Fibroblast of mammary gland (primary cell): ENCODE results near the gene MYO3B.
"Not testable (repeated sequence)": the region's sequence is repeated elsewhere in the genome, so short reads cannot be mapped to it uniquely, and the experiment has no call there.

Source experiments
- DNase-seq: peaks from one replicate; pipeline ENCODE4 v3.0.0-alpha.2; 2010; ENCODE audit warnings: low read depth
- H3K4me3 ChIP-seq: 2 replicates; pipeline ENCODE4 v1.5.1; 2011; ENCODE audit warnings: low read depth, mild to moderate bottlenecking, low read length, moderate library complexity; ENCODE audit not compliant: control insufficient read depth
- TF ChIP-seq, protein P1 (sequence below): conservative IDR thresholded peaks from 2 replicates; pipeline ENCODE4 v1.5.1; 2011; ENCODE audit warnings: low read depth, low read length, inconsistent platforms; ENCODE audit not compliant: control insufficient read depth, insufficient read depth

The MYO3B gene

DNA sequence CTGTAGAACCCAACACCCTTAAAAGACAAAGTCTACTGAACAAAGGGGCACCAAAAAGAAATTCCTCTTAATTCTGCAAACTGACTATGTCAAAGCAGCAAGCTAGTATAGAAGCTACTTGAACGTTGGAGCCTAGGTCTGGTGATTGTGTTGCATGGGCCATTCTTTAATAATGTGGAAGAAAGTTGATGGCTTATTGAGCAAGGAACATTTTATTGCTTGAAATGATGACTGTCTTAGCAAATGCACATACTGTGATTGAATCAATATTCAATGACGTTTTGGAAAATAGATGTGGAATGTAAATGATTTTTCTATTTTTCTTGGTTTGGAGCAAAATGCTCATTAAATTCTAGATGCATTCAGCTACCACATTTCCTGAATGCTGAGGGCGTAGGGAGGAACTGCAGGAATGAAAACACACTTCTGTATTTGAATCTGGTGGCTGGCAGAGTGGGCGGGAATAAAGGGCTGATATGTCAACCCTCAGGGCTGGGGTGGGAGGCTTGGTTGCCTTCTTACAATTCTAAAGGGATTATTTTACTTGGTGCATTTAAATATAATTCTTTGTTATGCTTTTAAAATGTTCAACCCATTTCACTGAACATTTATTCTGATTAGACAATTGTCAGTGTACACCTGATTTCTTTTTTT lies 26.5 kb downstream of the MYO3B start:
- no peak for DNase-seq
- TF ChIP-seq, protein P1, sequence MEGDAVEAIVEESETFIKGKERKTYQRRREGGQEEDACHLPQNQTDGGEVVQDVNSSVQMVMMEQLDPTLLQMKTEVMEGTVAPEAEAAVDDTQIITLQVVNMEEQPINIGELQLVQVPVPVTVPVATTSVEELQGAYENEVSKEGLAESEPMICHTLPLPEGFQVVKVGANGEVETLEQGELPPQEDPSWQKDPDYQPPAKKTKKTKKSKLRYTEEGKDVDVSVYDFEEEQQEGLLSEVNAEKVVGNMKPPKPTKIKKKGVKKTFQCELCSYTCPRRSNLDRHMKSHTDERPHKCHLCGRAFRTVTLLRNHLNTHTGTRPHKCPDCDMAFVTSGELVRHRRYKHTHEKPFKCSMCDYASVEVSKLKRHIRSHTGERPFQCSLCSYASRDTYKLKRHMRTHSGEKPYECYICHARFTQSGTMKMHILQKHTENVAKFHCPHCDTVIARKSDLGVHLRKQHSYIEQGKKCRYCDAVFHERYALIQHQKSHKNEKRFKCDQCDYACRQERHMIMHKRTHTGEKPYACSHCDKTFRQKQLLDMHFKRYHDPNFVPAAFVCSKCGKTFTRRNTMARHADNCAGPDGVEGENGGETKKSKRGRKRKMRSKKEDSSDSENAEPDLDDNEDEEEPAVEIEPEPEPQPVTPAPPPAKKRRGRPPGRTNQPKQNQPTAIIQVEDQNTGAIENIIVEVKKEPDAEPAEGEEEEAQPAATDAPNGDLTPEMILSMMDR = no peak
- no peak overlapping the region for H3K4me3 ChIP-seq

DNA sequence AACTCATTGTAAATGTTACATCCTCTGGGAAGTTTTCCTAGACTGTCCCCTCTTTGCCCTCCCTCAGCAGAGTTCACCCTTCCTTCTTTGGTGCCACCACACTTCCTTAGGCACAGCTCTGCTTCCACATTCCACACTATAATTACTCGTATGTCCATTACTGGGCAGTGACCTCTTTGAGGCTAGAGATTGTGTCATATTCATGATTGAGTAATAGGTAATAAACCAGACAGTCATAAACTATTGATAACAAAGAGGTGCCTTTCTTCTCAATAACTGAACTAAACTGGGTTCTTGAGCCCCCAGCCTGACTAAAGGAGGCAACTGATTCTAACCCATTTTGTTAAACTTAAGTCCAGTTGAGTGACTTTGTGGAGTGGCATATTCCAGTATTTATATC lies 28.3 kb downstream of the MYO3B start:
- no peak for DNase-seq
- TF ChIP-seq, protein P1 = no peak
- no peak overlapping the region for H3K4me3 ChIP-seq

DNA sequence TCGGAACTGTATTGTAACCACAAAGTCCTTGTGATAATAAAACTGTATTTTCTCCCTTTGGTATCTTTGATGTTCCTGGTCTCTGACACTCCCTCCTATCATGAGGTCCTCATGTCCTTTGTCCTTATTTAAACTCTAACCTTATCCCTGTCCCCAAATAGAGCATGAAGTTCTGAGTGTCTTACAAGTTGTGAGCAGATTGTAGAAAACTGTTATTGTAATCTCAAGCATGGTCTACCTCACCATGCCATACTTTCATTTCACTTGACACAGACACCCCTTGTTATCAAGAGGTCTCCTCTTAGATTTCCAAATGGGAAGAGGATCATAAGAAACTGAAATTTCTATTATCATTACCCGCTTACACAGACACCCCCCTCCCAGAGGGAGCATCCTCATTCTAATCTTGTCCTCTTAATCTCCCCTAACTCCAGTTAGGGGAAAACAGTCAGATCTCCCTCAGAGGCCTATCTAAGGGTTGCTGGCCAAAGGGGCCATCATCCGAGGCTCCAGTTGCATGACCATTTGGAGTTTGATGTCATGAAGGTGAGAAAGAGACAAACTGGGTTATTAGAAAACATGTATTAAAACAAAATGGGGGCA lies 29.0 kb downstream of the MYO3B start:
- no peak overlapping the region for H3K4me3 ChIP-seq
- no peak for DNase-seq

DNA sequence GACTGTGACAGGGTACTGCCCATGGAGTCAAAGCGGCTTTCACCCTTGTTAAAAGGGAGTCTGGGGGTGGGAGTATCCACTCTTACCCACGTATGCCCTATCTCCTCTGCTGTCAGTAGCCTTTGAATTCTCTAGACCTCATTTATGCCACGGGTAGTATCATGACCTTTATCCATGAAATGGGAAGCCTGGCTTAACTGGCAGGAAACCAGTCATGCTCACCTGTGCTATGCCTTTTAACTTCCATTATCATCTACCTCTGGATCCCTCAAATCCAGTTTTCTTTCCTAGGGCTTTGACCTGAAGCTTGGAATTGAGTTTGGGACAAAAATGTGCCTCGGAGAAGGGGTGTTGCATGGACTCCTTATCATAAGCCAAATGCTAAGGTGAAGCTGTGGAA lies 30.0 kb downstream of the MYO3B start:
- H3K4me3 ChIP-seq = no peak overlapping the region
- no peak for DNase-seq
- TF ChIP-seq, protein P1 = no peak

More for the DNA sequence above, 29.0 kb downstream of the MYO3B start:
- TF ChIP-seq, protein P1 = no peak

DNA sequence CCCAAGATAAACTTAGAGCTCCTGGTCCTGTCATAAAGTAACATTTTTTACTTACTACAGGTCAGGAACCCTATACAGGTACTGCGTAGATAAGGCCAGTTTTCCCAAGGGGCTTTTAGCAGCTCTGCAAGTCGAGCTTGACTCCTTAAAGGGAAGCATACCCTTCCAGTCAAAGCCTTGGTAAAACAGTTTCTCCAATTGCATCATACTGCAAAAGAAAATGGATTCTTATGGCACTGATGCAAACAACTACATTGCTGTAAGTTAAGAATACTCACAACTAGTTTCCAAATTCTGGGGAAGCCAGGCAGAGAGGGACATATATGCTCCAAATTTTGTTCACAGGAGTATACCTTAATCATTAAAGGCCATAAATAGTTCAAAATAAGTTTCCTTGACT lies 31.0 kb downstream of the MYO3B start:
- TF ChIP-seq, protein P1 = no peak
- no peak for DNase-seq
- H3K4me3 ChIP-seq = no peak overlapping the region

DNA sequence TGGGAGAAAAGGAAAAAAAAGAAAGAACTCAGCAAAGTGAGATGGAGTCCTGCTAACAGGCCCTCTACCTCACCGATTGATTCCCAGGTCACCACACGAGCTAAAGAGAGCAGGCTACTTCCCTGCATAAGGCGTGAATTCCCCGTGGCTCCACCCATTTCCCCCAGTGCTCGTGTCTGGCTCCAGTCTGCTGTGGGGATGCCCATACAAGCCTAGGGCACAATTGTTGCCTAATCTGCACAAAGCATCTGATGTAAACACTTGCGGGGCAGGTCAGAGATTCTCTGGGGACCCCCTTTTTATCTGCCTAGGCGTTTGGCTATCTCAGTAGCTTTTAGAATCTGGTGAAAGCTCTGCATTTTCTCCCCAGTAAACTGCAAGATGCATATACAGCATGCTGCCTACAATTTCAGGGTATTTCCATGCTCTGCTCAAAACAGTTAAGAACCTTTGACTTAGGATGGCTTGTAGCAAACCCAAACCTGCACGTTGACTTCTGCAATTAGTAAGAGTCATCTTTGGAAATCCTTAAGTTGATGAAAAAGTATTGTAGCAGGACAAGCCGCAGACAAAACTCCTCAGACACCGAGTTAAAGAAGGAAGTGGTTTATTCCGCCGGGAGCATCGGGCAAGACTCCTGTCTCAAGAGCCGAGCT lies 34.8 kb downstream of the MYO3B start:
- DNase-seq = no peak
- TF ChIP-seq, protein P1 = no peak
- no peak overlapping the region for H3K4me3 ChIP-seq

DNA sequence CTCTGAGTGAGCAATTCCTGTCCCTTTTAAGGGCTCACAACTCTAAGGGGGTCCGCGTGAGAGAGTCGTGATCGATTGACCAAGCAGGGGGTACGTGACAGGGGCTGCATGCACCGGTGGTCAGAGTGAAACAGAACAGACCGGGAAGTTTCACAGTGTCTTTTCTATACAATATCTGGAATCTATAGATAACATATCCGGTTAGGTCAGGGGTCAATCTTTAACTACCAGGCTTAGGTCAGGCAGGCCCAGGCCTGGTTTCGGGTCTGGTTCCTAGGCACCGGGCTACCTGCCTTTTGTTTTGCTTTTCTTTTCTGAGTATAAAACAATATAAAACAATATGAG lies 35.3 kb downstream of the MYO3B start:
- not testable (repeated sequence) for H3K4me3 ChIP-seq, DNase-seq
